DND-41 (cell line): ENCODE data around the gene UNC79.

Experiments
- ATAC-seq: fragments of 200-7000 bp; cut with Tn5 transposase; 3 replicates; pipeline ENCODE4 v1.9.1; 2021; ENCODE audit warnings: low read depth; ENCODE audit not compliant: insufficient read depth
- DNase-seq: peaks from one replicate; pipeline ENCODE4 v3.0.0-alpha.2; 2020
- H2AFZ ChIP-seq: 2 replicates; pipeline ENCODE4 v1.6.0; 2012; ENCODE audit warnings: low read depth, low read length
- H3K27ac ChIP-seq: 2 replicates; pipeline ENCODE4 v1.5.1; 2012; ENCODE audit warnings: low read length, inconsistent platforms
- H3K27me3 ChIP-seq: fragments of 200-600 bp; sonication (generic); 2 replicates; pipeline ENCODE4 v1.6.0; 2012; ENCODE audit warnings: low read length, mild to moderate bottlenecking, inconsistent platforms; ENCODE audit not compliant: insufficient read depth, poor library complexity
- H3K36me3 ChIP-seq: 2 replicates; pipeline ENCODE4 v1.5.1; 2012; ENCODE audit warnings: low read length, inconsistent platforms; ENCODE audit not compliant: insufficient read depth
- H3K4me1 ChIP-seq: 2 replicates; pipeline ENCODE4 v1.5.1; 2012; ENCODE audit warnings: mild to moderate bottlenecking, low read length; ENCODE audit not compliant: insufficient read depth
- H3K4me2 ChIP-seq: 2 replicates; pipeline ENCODE4 v1.6.0; 2012; ENCODE audit warnings: mild to moderate bottlenecking, moderate library complexity, low read length, inconsistent platforms; ENCODE audit not compliant: insufficient read depth
- H3K4me3 ChIP-seq, 2 experiments: fragments of 200-600 bp in 1 of 2; shearing (Covaris generic) in 1 of 2; 2 replicates each; pipeline ENCODE4 v1.5.1; 2012 to 2016; ENCODE audit warnings: inconsistent platforms in 2 of 2, low read length in 2 of 2, mild to moderate bottlenecking in 2 of 2, low read depth in 1 of 2, moderate library complexity in 1 of 2
- H3K79me2 ChIP-seq: 2 replicates; pipeline ENCODE4 v1.6.0; 2012; ENCODE audit warnings: low read length, inconsistent platforms; ENCODE audit not compliant: insufficient read depth
- H3K9ac ChIP-seq: 2 replicates; pipeline ENCODE4 v1.6.0; 2012; ENCODE audit warnings: low read depth, mild to moderate bottlenecking, inconsistent platforms, low read length, moderate library complexity
- H3K9me3 ChIP-seq: 2 replicates; pipeline ENCODE4 v1.5.1; 2012; ENCODE audit warnings: low read length, moderate library complexity, mild to moderate bottlenecking, inconsistent platforms; ENCODE audit not compliant: insufficient read depth, severe bottlenecking
- H4K20me1 ChIP-seq: 2 replicates; pipeline ENCODE4 v1.6.0; 2012; ENCODE audit warnings: low read length; ENCODE audit not compliant: insufficient read depth
- EZH2 ChIP-seq: IDR thresholded peaks from 3 replicates; pipeline ENCODE4 v1.6.1; 2012; ENCODE audit warnings: borderline replicate concordance, low read depth, mild to moderate bottlenecking, moderate library complexity, low read length, inconsistent platforms; ENCODE audit not compliant: severe bottlenecking
- TF ChIP-seq, protein P1 (sequence below): IDR thresholded peaks from 2 replicates; pipeline ENCODE4 v1.5.1; 2012; ENCODE audit warnings: borderline replicate concordance, low read length, moderate library complexity, mild to moderate bottlenecking; ENCODE audit not compliant: poor library complexity, severe bottlenecking; ENCODE audit errors: extremely low read depth

Gene UNC79

DNA sequence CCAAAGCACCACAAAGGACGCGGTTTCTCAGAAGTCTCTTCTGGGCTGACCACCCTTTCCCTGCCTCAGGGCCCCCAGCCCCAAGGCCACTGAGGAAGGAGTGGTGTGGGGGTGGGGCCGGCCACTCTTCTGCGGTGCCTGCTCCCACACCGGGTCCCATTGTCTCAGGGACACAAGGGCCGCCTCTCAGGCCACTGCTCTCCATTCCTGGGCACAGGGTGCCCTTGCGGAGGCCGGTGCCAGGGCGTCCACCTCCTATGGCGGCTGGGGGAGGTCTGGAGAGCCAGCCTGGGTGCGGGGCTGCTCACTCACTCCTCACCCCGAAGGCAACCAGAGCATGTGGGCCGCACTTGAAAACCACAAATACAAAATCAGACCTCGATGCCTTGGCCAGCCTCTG lies 313.4 kb downstream of the UNC79 start:
- TF ChIP-seq, protein P1, sequence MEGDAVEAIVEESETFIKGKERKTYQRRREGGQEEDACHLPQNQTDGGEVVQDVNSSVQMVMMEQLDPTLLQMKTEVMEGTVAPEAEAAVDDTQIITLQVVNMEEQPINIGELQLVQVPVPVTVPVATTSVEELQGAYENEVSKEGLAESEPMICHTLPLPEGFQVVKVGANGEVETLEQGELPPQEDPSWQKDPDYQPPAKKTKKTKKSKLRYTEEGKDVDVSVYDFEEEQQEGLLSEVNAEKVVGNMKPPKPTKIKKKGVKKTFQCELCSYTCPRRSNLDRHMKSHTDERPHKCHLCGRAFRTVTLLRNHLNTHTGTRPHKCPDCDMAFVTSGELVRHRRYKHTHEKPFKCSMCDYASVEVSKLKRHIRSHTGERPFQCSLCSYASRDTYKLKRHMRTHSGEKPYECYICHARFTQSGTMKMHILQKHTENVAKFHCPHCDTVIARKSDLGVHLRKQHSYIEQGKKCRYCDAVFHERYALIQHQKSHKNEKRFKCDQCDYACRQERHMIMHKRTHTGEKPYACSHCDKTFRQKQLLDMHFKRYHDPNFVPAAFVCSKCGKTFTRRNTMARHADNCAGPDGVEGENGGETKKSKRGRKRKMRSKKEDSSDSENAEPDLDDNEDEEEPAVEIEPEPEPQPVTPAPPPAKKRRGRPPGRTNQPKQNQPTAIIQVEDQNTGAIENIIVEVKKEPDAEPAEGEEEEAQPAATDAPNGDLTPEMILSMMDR, result no peak
- no peak for TF ChIP-seq EZH2
- no peak overlapping the region for H3K4me2 ChIP-seq
- H3K79me2 ChIP-seq, result no peaks in the 10 kb centered on the region
- no peak overlapping the region for H3K4me3 ChIP-seq
- no peaks in the 10 kb centered on the region for H3K27me3 ChIP-seq
- H4K20me1 ChIP-seq, result no peaks in the 10 kb centered on the region
- H3K4me1 ChIP-seq, result no peaks in the 10 kb centered on the region
- H3K9ac ChIP-seq, result no peak overlapping the region
- ATAC-seq (no peak), DNase-seq (no peak)
- no peaks in the 10 kb centered on the region for H3K9me3 ChIP-seq
- no peak overlapping the region for H2AFZ ChIP-seq
- H3K36me3 ChIP-seq, result no peaks in the 10 kb centered on the region
- no peak overlapping the region for H3K27ac ChIP-seq

DNA sequence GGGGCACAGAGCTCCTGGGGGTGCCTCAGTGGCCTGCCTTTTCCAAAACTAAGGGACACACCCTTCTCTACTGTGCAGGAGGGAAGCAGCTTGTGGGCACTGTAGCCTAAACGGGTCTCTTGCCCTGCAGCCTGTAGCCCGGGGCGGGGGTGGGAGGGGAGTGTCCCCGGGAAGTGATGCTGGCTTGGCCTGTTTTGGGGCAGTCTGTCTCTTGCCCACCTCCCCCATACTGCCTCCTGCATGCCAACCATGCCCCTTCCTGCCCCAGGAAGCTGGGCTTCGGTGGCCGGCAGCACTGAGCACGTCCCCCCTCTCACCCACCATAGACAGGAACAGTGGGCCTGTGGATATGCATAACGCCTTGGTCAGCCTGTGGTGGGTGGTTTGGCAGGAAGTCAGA lies 314.1 kb downstream of the UNC79 start:
- Histone ChIP-seq H3K36me3 (no peaks in the 10 kb centered on the region), H3K4me1 (no peaks in the 10 kb centered on the region), H2AFZ (no peak overlapping the region), H4K20me1 (no peaks in the 10 kb centered on the region), H3K79me2 (no peaks in the 10 kb centered on the region), H3K27me3 (no peaks in the 10 kb centered on the region), H3K4me2 (no peak overlapping the region), H3K9me3 (no peaks in the 10 kb centered on the region), H3K27ac (no peak overlapping the region), H3K9ac (no peak overlapping the region), H3K4me3 (no peak overlapping the region)
- TF ChIP-seq, protein P1, result no peak
- no peak for TF ChIP-seq EZH2
- ATAC-seq (no peak), DNase-seq (no peak)

GRCh38 chr14:93745603-93746273 lies 315.0 kb downstream of the UNC79 start:
- Histone ChIP-seq H3K79me2 (no peaks in the 10 kb centered on the region), H3K27me3 (no peaks in the 10 kb centered on the region), H3K4me1 (no peaks in the 10 kb centered on the region), H4K20me1 (no peaks in the 10 kb centered on the region), H3K36me3 (no peaks in the 10 kb centered on the region), H3K9ac (no peak overlapping the region), H3K9me3 (no peaks in the 10 kb centered on the region), H3K4me3 (no peak overlapping the region), H2AFZ (no peak overlapping the region), H3K4me2 (no peak overlapping the region), H3K27ac (no peak overlapping the region)
- ATAC-seq, result no peak
- DNase-seq, result no peak
- TF ChIP-seq, protein P1, result no peak
- TF ChIP-seq EZH2, result no peak
